ENCODE results near the gene ITGB1BP1. TPM values are rescaled to one million over a fixed set of nuclear protein-coding genes. Genes with fewer than 3 reads are reported as not detected.

The ITGB1BP1 gene
- total RNA-seq, 1 donor from 2014 or later, result 17.3 TPM

- Mint-ChIP-seq H3K4me1 (peaks cover 2% of the 10 kb centered on the region), H3K4me3 (no peak overlapping the region), H3K27ac (no peak overlapping the region), H3K27me3 (ENCODE audit: insufficient read depth, low read depth) (peaks cover 2% of the 10 kb centered on the region), H3K36me3 (peaks cover 34% of the 10 kb centered on the region), H3K9me3 (no peaks in the 10 kb centered on the region)
- H3K27ac ChIP-seq, result no peak overlapping the region
- TF ChIP-seq EZH2phosphoT487 (IDR thresholded peaks at IDR 0.05) (no peak), CTCF (IDR thresholded peaks at IDR 0.05) (no peak), EZH2 (IDR thresholded peaks at IDR 0.05) (no peak)
- H3K79me2 ChIP-seq (ENCODE audit: low read depth), result no peaks in the 10 kb centered on the region
- no peak overlapping the region for H3K4me3 ChIP-seq
- H3F3A ChIP-seq (ENCODE audit: low read depth), result no peaks in the 10 kb centered on the region
- no peaks in the 10 kb centered on the region for H3K27me3 ChIP-seq
- no peak overlapping the region for H2AFZ ChIP-seq (replicated peaks)
- H3K36me3 ChIP-seq, result no peaks in the 10 kb centered on the region
- no peaks in the 10 kb centered on the region for H4K20me1 ChIP-seq (ENCODE audit: low read depth)
- no peaks in the 10 kb centered on the region for H3K4me1 ChIP-seq
- DNase-seq (ENCODE audit: low spot score), result no peak
- no peak overlapping the region for H3K4me2 ChIP-seq
- no peaks in the 10 kb centered on the region for H3K9me3 ChIP-seq (ENCODE audit: low read depth)
- no peak overlapping the region for H3K9ac ChIP-seq
Observed at GRCh38 chr2:9380702-9381628, 42.4 kb downstream of the ITGB1BP1 start.

- TF ChIP-seq EZH2 (IDR thresholded peaks at IDR 0.05) (no peak), CTCF (IDR thresholded peaks at IDR 0.05) (no peak), EZH2phosphoT487 (IDR thresholded peaks at IDR 0.05) (no peak)
- peaks cover 2% of the 10 kb centered on the region for H3K27me3 Mint-ChIP-seq (ENCODE audit: insufficient read depth, low read depth)
- peaks cover 2% of the 10 kb centered on the region for H3K4me1 Mint-ChIP-seq
- DNase-seq (ENCODE audit: low spot score), result no peak
- no peak overlapping the region for H3K4me3 Mint-ChIP-seq
- Histone ChIP-seq H3K36me3 (no peaks in the 10 kb centered on the region), H4K20me1 (ENCODE audit: low read depth) (no peaks in the 10 kb centered on the region), H3K9me3 (ENCODE audit: low read depth) (no peaks in the 10 kb centered on the region), H3K9ac (no peak overlapping the region), H2AFZ (replicated peaks) (no peak overlapping the region), H3K4me1 (no peaks in the 10 kb centered on the region), H3K4me2 (no peak overlapping the region), H3K27me3 (no peaks in the 10 kb centered on the region), H3K27ac (no peak overlapping the region), H3K4me3 (no peak overlapping the region), H3F3A (ENCODE audit: low read depth) (no peaks in the 10 kb centered on the region), H3K79me2 (ENCODE audit: low read depth) (no peaks in the 10 kb centered on the region)
- H3K27ac Mint-ChIP-seq, result no peak overlapping the region
- H3K9me3 Mint-ChIP-seq, result no peaks in the 10 kb centered on the region
- peaks cover 33% of the 10 kb centered on the region for H3K36me3 Mint-ChIP-seq
Observed at GRCh38 chr2:9379391-9379755, 44.0 kb downstream of the ITGB1BP1 start.

GRCh38 chr2:9378433-9379390 lies 44.6 kb downstream of the ITGB1BP1 start:
- H3K4me3 Mint-ChIP-seq, result no peak overlapping the region
- Histone ChIP-seq H3K36me3 (no peaks in the 10 kb centered on the region), H3K4me2 (no peak overlapping the region), H3K27ac (no peak overlapping the region), H3F3A (ENCODE audit: low read depth) (no peaks in the 10 kb centered on the region), H3K27me3 (no peaks in the 10 kb centered on the region), H2AFZ (replicated peaks) (no peak overlapping the region), H4K20me1 (ENCODE audit: low read depth) (no peaks in the 10 kb centered on the region), H3K4me3 (no peak overlapping the region), H3K79me2 (ENCODE audit: low read depth) (no peaks in the 10 kb centered on the region), H3K9ac (no peak overlapping the region), H3K4me1 (no peaks in the 10 kb centered on the region), H3K9me3 (ENCODE audit: low read depth) (no peaks in the 10 kb centered on the region)
- no peak for DNase-seq (ENCODE audit: low spot score)
- H3K4me1 Mint-ChIP-seq, result peaks cover 7% of the 10 kb centered on the region
- peaks cover 40% of the 10 kb centered on the region for H3K36me3 Mint-ChIP-seq
- no peaks in the 10 kb centered on the region for H3K9me3 Mint-ChIP-seq
- peaks cover 2% of the 10 kb centered on the region for H3K27me3 Mint-ChIP-seq (ENCODE audit: insufficient read depth, low read depth)
- TF ChIP-seq EZH2 (IDR thresholded peaks at IDR 0.05), result no peak
- TF ChIP-seq CTCF (IDR thresholded peaks at IDR 0.05), result no peak
- TF ChIP-seq EZH2phosphoT487 (IDR thresholded peaks at IDR 0.05), result no peak
- no peak overlapping the region for H3K27ac Mint-ChIP-seq

Data from neural progenitor cell (in vitro differentiated cells).